ENCODE measurements around the gene TDRD7.
"Not testable (repeated sequence)": the region's sequence is repeated elsewhere in the genome, so short reads cannot be mapped to it uniquely, and the experiment has no call there.

TDRD7 gene

GRCh38 chr9:97425336-97425972 lies 13.6 kb downstream of the TDRD7 start:
- no peak for DNase-seq (ENCODE audit: low spot score)

DNA sequence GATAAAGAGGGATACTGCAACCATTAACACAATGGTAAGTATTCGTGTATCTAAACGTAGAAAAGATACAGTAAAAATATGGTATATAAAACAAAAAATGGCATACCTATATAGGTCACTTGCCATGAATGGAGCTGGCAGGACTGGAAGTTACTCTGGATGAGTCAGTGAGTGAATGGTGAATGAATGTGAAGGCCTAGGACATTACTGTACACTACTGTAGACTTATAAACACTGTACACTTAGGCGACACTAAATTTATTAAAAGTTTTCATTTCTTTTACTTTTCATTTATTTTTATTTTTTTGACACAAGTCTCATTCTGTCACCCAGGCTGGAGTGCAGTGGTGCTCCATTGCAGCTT lies 14.1 kb downstream of the TDRD7 start:
- DNase-seq (ENCODE audit: low spot score) = no peak

DNA sequence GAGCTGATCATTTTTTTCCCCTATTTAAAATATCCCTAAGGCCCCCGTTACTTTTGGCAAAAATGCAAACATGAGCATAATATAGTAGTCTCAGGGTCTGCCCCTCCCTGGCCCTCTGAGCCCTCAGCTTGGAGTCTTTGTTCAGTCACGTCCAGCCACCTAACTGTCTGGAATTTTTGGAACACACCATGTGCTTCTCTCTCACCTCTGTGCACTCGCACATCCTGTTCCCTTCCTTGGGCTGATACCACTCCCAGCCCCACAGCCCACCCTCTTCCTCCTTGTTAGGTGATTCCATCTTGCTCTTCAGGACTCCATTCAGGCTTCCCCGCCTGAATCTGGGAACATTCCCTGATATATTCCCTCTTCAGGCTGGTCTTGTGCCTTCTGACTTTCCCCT lies 16.0 kb downstream of the TDRD7 start:
- no peak for DNase-seq (ENCODE audit: low spot score)

DNA sequence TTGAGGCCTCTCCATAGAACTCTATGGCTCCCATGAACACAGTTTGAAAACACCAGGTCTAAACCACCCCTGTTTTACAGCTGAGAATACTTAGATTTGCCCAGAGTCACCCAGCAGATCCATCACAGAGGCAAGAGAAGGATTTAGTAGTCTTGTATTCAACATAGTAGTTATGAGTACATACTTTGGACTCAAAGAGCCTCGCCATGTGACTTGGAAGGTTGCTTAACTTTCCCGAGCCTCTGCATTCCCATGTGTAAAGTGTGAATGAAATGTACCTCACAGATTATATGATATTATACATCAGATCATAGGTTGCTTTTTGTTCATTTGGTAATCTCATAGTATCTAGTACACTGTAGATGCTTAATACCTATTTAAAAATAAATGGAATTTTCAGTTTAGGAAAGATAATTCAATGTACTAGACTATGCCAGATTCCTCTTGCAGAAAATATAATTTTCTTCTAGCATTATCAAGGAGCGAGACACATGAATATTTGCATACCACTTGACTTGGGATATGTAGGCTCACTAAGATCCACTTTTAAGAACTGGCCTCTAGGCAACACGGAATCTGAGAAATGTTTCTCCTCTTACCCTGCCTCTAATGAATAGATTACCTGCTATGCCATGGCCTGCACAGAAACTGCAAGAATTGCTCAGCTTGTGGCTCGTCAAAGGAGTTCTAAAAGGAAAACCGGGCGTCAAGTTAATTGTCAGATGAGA lies 18.6 kb downstream of the TDRD7 start:
- DNase-seq (ENCODE audit: low spot score) = no peak

DNA sequence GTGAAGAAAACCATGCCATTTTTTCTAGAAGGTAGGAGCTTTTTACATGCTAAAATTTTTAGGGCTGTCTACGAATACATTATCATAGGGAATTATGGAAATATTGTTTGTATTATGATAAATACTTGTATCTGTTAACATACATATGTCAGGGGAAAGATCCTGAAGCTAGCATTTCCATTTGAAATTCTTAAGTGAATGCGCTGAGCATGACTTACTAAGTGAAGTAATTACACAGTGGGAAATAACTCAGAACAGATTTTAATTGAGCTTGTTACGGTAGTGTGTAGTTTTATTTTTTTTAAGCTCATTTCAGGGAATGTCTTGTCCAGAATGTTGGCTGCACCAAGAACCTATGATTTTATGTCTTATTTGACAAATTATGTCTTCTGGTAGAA lies 19.1 kb downstream of the TDRD7 start:
- no peak for DNase-seq (ENCODE audit: low spot score)

GRCh38 chr9:97431549-97432143 lies 19.8 kb downstream of the TDRD7 start:
- DNase-seq (ENCODE audit: low spot score) = no peak

GRCh38 chr9:97437051-97437600 lies 25.2 kb downstream of the TDRD7 start:
- DNase-seq (ENCODE audit: low spot score) = peak; percentile 1

DNA sequence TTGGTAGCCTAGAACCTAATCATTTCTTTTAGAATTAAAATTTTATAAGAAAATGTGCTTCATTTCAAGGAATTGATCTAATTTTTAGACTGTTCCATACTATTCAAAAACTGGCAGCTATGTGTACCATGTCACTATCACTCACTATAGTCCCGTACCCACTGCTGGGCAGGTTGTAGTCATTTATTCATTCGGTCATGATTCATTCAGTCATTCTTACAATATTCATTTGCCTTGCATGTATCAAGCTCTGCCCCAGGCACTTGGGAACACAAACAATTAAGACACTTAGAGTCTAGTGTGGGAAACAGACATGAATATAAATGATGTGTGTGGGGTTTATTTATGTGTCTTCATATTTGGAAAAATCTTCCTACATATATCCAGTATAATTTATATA lies 26.4 kb downstream of the TDRD7 start:
- no peak for DNase-seq (ENCODE audit: low spot score)

- DNase-seq (ENCODE audit: low spot score) = no peak
Measured at GRCh38 chr9:97438666-97439065, 26.8 kb downstream of the TDRD7 start.

DNA sequence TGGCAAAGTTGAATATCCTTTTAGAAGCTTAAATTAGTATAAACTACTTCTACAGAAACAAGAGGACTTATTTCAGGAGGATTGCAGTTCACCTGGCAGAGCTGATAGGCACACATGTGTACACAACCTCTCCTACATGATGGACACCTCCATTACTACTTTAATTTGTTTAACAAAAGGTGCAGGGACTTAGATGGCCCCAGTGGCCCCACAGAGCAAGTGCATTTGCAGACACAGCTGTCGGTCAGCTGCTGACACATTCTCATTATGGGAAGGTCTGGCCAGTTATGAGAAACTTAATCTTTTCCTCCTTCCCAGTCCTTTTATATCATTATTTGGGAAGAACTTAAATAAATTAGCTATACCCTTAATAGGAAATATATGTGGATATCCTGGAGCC lies 28.3 kb downstream of the TDRD7 start:
- DNase-seq (ENCODE audit: low spot score) = no peak

DNA sequence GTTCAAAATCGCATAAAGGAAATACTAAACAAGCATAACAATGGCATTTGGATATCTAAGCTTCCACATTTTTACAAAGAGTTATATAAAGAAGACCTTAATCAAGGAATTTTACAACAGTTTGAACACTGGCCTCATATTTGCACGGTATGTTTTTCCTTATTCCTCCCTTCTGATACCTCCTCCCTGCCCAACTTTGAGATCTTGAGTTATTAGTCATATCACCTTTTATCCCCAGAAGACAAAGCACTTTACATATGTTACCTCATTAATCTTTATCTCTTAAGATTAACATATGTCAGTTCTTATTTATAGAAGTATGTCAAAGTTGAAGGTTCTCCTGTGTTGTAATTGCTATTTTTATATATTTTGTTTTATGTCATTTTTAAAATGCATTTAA lies 29.8 kb downstream of the TDRD7 start:
- no peak for DNase-seq (ENCODE audit: low spot score)

- DNase-seq (ENCODE audit: low spot score) = no peak
Measured at GRCh38 chr9:97445119-97445701, 33.3 kb downstream of the TDRD7 start.

DNA sequence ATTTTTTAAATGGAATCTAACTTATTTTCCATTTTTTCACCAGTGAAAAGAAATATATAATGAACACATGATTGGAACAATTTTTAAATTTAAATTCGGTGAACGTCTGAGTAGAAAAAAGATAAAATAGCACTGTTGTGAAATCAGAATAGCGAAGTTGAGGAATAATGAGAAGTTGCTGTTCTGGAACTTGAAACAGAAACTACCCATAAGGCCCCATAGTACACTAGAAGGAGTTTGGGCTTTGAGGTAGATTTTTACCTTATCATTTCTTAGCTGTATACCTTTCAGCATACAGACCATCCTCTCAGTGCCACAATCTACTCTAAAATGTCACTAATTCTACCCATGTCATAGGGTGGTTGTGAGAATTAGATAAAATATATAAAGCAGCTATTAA lies 35.1 kb downstream of the TDRD7 start:
- DNase-seq (ENCODE audit: low spot score) = no peak

DNA sequence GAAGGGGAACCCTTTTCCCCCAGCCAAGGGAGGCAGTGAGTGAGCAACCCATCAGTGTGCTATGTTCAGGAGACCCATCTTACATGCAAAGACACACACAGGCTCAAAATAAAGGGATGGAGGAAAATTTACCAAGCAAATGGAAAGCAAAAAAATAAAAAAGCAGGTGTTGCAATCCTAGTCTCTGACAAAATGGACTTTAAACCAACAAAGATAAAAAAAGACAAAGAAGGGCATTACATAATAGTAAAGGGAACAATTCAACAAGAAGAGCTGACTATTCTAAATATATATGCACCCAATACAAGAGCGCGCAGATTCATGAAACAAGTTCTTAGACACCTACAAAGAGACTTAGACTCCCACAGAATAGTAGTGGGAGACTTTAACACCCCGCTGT lies 41.7 kb downstream of the TDRD7 start:
- DNase-seq (ENCODE audit: low spot score) = not testable (repeated sequence)

GRCh38 chr9:97456841-97457240 lies 44.9 kb downstream of the TDRD7 start:
- DNase-seq (ENCODE audit: low spot score) = not testable (repeated sequence)

GRCh38 chr9:97459326-97459725 lies 47.4 kb downstream of the TDRD7 start:
- no peak for DNase-seq (ENCODE audit: low spot score)

- DNase-seq (ENCODE audit: low spot score) = no peak
Measured at GRCh38 chr9:97462159-97462558, 50.3 kb downstream of the TDRD7 start.

DNA sequence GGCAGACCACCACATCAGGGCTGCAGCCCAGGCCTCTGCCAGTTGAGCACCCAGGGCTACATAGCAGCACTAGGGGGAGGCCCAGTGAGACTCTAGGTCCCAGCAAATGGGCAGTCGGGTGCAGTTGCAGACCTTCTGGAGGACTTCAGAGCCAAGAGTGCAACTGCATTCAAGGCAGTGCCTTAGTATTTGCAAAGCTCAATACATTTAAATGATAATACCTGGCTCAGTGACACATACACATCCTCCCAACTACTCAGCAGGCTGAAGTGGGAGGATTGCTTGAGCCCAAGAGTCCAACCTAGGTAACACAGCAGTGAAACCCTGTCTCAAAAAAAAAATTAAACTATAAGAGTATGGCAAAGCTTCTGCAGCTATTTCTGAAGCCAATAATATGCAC lies 51.0 kb downstream of the TDRD7 start:
- no peak for DNase-seq (ENCODE audit: low spot score)

DNA sequence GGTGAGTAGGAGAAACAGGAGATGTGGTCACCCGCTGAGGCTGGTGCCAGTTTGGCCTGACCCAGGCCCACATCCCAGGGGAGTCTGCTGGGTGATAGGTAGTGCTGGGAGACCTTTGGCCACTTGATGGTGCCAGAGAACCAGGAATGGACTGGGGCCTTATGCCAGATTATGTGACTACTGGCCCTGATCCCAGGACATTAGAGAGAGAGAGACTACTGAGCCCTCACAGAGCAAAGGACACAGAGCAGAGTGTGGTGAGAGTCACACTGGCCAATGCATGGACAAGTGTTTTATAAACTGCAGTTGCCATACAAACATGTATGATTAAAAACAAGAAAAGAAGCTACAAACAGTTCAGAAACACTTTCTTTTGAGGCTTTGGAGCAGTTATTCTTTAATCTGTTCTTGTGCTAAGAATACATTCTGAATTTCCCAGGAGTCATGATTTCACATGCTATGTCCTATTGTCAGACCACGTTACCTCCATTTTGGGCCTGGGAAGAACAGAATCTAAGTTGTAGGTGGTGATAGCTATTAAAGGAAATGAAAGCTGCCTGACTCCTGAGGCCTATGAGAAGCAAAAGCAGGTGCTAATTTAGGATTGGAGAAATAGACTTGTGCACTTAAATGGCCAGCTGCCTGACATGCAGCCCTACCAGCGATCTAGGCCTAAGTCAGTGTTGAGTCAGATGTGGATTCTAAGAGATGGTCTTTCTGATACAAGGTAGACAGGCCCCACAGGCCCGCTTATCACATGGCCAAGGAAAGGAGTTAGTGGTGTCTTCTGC lies 57.0 kb downstream of the TDRD7 start:
- DNase-seq (ENCODE audit: low spot score) = peak; percentile 94

- DNase-seq (ENCODE audit: low spot score) = peak; percentile 58
Measured at GRCh38 chr9:97470076-97470475, 58.2 kb downstream of the TDRD7 start.

DNA sequence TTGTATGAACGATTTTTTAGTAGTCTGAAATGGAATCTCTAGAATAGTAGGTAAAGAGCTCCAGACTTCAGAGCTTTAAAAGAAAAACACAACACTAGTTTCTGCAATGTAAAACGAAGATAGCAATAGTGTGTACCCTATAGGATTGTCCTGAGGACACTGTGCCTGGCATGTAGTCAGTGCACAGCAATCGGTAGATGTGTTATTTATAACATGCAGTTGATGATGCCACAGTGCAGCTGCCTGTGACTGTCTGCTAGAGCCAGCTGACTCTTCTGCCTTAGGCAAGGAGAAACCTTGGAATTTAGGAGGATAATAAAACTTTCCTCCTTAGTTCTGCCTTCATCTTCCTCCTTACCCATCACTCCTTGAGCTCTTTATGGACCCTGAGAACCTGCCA lies 61.8 kb downstream of the TDRD7 start:
- no peak for DNase-seq (ENCODE audit: low spot score)

DNA sequence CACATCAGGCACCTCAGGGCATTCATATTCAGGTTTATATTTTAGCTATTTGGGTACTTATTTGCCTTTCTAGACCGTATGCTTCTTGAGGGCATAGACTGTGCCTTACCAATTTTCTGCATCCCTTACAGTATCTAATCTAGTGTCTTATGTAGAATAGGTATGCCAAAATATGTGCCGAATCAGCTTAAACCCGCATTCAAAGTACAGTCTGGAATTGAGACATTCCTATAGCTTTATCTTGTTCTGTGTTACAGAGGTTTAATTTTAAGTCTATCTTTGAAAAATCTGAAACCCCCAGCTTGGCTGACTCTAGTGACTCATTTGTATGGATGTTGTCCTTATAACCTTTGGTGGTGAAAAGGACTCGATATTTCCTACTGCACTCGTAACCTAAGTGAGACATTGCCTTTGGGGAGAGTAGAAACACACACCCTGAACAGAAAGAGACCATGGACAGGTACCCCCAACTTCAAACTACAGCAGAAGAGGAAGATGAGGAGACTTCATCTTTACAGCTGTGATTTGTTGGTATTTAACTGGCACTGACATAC lies 62.6 kb downstream of the TDRD7 start:
- DNase-seq (ENCODE audit: low spot score) = no peak

All from cerebellar cortex (tissue), 1 donor.